ENCODE results near the gene RNF38.

DNA sequence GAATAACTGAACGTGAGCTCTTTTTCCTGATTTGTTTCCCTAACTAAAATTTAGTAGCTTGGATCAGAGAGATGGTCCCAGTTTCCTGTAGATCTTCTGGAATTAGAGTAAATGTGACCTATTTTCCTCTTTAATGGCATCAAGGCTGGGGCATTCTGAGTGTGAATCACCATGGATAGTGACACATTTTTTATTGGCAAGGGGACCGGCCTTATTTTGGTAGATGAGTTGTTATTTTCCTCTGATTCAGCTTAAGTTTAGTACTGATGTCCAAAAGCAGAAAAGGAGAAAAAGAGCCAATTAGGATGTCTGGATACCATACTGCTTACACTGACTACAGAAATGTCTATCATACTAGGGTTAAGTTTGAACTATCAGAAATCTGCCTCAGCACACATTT lies 68.1 kb downstream of the RNF38 start:
- TF ChIP-seq, protein P1, sequence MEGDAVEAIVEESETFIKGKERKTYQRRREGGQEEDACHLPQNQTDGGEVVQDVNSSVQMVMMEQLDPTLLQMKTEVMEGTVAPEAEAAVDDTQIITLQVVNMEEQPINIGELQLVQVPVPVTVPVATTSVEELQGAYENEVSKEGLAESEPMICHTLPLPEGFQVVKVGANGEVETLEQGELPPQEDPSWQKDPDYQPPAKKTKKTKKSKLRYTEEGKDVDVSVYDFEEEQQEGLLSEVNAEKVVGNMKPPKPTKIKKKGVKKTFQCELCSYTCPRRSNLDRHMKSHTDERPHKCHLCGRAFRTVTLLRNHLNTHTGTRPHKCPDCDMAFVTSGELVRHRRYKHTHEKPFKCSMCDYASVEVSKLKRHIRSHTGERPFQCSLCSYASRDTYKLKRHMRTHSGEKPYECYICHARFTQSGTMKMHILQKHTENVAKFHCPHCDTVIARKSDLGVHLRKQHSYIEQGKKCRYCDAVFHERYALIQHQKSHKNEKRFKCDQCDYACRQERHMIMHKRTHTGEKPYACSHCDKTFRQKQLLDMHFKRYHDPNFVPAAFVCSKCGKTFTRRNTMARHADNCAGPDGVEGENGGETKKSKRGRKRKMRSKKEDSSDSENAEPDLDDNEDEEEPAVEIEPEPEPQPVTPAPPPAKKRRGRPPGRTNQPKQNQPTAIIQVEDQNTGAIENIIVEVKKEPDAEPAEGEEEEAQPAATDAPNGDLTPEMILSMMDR (IDR thresholded peaks at IDR 0.05; ENCODE audit: low read depth, low read length): no peak
- TF ChIP-seq MYC (IDR thresholded peaks at IDR 0.05; ENCODE audit: low read depth, low read length) (no peak), POLR2A (IDR thresholded peaks at IDR 0.05; ENCODE audit: extremely low read depth, insufficient read length) (no peak)
- TF ChIP-seq, protein P2, sequence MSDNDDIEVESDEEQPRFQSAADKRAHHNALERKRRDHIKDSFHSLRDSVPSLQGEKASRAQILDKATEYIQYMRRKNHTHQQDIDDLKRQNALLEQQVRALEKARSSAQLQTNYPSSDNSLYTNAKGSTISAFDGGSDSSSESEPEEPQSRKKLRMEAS (IDR thresholded peaks at IDR 0.05; ENCODE audit: low read depth, low read length): no peak

All from NB4 (cell line).